Natural killer cell (primary cell): ENCODE results near the gene GAP43. TPM values are rescaled to one million over a fixed set of nuclear protein-coding genes. Genes with fewer than 3 reads are reported as not detected.

Experiments
- ATAC-seq, 3 donors: fragments of 150-1000 bp in 2 of 3; fragments of 200-7000 bp in 1 of 3; cut with Tn5 transposase; 1 replicate in 1 of 3; 2 replicates in 2 of 3; pipeline ENCODE4 v1.10.0; 2021; ENCODE audit warnings: mild to moderate bottlenecking in 2 of 3, moderate library complexity in 2 of 3
- DNase-seq, 2 donors: peaks; one replicate each; pipeline versions ENCODE4 v3.0.0 to v3.0.0-alpha.2; 2013 to 2021; ENCODE audit warnings: mixed read lengths in 1 of 2
- H3K27ac ChIP-seq: one replicate; pipeline ENCODE4 v1.5.1; 2013; ENCODE audit warnings: mild to moderate bottlenecking, low read length
- H3K27me3 ChIP-seq: one replicate; pipeline ENCODE4 v1.6.1; 2013; ENCODE audit warnings: low read length; ENCODE audit not compliant: control insufficient read depth, insufficient read depth
- H3K36me3 ChIP-seq: one replicate; pipeline ENCODE4 v1.6.1; 2013; ENCODE audit warnings: low read length; ENCODE audit not compliant: control insufficient read depth, insufficient read depth
- H3K4me1 ChIP-seq: one replicate; pipeline ENCODE4 v1.6.1; 2013; ENCODE audit warnings: low read length; ENCODE audit not compliant: control insufficient read depth, insufficient read depth
- H3K4me3 ChIP-seq: one replicate; pipeline ENCODE4 v1.5.1; 2013; ENCODE audit warnings: low read length
- H3K9me3 ChIP-seq: one replicate; pipeline ENCODE4 v1.6.1; 2013; ENCODE audit warnings: low read length; ENCODE audit not compliant: control insufficient read depth, insufficient read depth
- H3K27ac Mint-ChIP-seq, 2 donors: one replicate each; pipeline ENCODE4 v1.8.0; 2022; ENCODE audit warnings: mild to moderate bottlenecking in 2 of 2, mixed read lengths in 2 of 2, moderate library complexity in 1 of 2
- H3K27me3 Mint-ChIP-seq, 2 donors: one replicate each; pipeline ENCODE4 v1.8.0; 2022; ENCODE audit warnings: low read depth in 2 of 2, mixed read lengths in 2 of 2
- H3K36me3 Mint-ChIP-seq: one replicate; pipeline ENCODE4 v1.8.0; 2022; ENCODE audit warnings: mixed read lengths
- H3K4me1 Mint-ChIP-seq, 2 donors: one replicate each; pipeline ENCODE4 v1.8.0; 2022; ENCODE audit warnings: mixed read lengths in 2 of 2
- H3K4me3 Mint-ChIP-seq: one replicate; pipeline ENCODE4 v1.8.0; 2022; ENCODE audit warnings: mild to moderate bottlenecking, moderate library complexity, mixed read lengths
- H3K9me3 Mint-ChIP-seq, 2 donors: one replicate each; pipeline ENCODE4 v1.8.0; 2022; ENCODE audit warnings: mixed read lengths in 2 of 2
- WGBS: methylation state at CpG from one replicate; pipeline ENCODE4 v1.1.7; 2013; ENCODE audit warnings: missing lambda C conversion rate; ENCODE audit not compliant: insufficient coverage; 5-methylcytosine and 5-hydroxymethylcytosine counted together
- intact Hi-C: fragments of 100-400 bp; cut with micrococcal nuclease; formaldehyde crosslinking; loops from one replicate; pipeline ENCODE4 v1.14.2; 2022
- total RNA-seq, 4 donors: library from RNA; stranded (reverse); fragments of 120-200 nt in 1 of 4; gene quantifications; one replicate each; pipeline versions ENCODE4 v1.2.3 to v1.2.4, GENCODE V29; 2013 to 2022
- TF ChIP-seq, protein P1 (sequence below): fragments of 200-600 bp; IDR thresholded peaks from one replicate; pipeline ENCODE4 v1.8.0; 2022; ENCODE audit warnings: antibody characterized with exemption

GAP43 gene
- total RNA-seq, 3 donors from 2014 or later (not counting 1 experiment from before 2014, with no cell fraction given): 0.14 TPM; not detected in 2

GRCh38 chr3:115671761-115672455 lies 48.6 kb downstream of the GAP43 start:
- ATAC-seq: no peak
- Mint-ChIP-seq H3K9me3 (no peaks in the 10 kb centered on the region), H3K4me3 (no peak overlapping the region), H3K27me3 (peaks cover 18 to 38% of the 10 kb centered on the region in 2 donors), H3K4me1 (peaks cover 0 to 4% of the 10 kb centered on the region in 2 donors), H3K27ac (no peak overlapping the region), H3K36me3 (no peaks in the 10 kb centered on the region)
- no peak overlapping the region for H3K27ac ChIP-seq
- no peaks in the 10 kb centered on the region for H3K9me3 ChIP-seq
- H3K4me3 ChIP-seq: no peak overlapping the region
- H3K4me1 ChIP-seq: no peaks in the 10 kb centered on the region
- peak in 1 of 2 donors; percentile 5 for DNase-seq
- H3K27me3 ChIP-seq: no peaks in the 10 kb centered on the region
- TF ChIP-seq, protein P1, sequence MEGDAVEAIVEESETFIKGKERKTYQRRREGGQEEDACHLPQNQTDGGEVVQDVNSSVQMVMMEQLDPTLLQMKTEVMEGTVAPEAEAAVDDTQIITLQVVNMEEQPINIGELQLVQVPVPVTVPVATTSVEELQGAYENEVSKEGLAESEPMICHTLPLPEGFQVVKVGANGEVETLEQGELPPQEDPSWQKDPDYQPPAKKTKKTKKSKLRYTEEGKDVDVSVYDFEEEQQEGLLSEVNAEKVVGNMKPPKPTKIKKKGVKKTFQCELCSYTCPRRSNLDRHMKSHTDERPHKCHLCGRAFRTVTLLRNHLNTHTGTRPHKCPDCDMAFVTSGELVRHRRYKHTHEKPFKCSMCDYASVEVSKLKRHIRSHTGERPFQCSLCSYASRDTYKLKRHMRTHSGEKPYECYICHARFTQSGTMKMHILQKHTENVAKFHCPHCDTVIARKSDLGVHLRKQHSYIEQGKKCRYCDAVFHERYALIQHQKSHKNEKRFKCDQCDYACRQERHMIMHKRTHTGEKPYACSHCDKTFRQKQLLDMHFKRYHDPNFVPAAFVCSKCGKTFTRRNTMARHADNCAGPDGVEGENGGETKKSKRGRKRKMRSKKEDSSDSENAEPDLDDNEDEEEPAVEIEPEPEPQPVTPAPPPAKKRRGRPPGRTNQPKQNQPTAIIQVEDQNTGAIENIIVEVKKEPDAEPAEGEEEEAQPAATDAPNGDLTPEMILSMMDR: no peak
- no peaks in the 10 kb centered on the region for H3K36me3 ChIP-seq
- 68% methylated on average over 4 of the region's 5 CpGs for WGBS
- intact Hi-C loops: no loop called here

DNA sequence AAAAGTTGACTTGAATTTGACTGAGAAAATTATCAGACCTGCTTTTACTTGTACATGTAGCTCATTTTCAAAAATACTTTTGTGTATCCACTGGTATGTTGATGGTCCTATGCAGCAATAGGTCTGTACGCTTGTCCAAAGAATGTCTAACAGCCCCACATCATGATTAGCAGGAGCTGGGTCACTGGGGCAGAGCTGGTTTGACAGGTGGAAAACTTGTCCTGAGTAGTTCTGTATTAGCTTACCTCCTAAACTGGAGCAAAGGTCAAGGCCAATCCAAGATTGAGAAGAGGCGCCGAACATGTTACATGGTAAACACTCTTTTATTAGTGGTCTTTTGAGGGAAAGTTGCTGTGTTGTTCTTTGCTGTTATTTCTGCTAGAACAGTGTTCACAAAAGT lies 50.6 kb downstream of the GAP43 start:
- peaks cover 1% of the 10 kb centered on the region for H3K27me3 ChIP-seq
- TF ChIP-seq, protein P1: no peak
- Mint-ChIP-seq H3K4me3 (no peak overlapping the region), H3K9me3 (no peaks in the 10 kb centered on the region), H3K4me1 (no peaks in the 10 kb centered on the region), H3K36me3 (no peaks in the 10 kb centered on the region), H3K27ac (no peak overlapping the region), H3K27me3 (peaks cover 21 to 52% of the 10 kb centered on the region in 2 donors)
- no peak overlapping the region for H3K4me3 ChIP-seq
- 98% methylated on average over 3 of the region's 3 CpGs for WGBS
- no peaks in the 10 kb centered on the region for H3K4me1 ChIP-seq
- DNase-seq (no peak), ATAC-seq (no peak)
- intact Hi-C loops: no loop called here
- no peaks in the 10 kb centered on the region for H3K36me3 ChIP-seq
- no peak overlapping the region for H3K27ac ChIP-seq
- no peaks in the 10 kb centered on the region for H3K9me3 ChIP-seq

DNA sequence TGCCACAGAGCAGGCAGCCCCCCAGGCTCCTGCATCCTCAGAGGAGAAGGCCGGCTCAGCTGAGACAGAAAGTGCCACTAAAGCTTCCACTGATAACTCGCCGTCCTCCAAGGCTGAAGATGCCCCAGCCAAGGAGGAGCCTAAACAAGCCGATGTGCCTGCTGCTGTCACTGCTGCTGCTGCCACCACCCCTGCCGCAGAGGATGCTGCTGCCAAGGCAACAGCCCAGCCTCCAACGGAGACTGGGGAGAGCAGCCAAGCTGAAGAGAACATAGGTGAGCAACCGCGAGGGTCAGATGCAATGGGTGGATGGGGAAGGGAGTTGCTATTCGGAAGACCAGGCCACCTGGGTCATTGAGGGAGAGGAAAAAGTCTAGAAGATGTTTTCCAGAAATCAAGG lies 53.0 kb downstream of the GAP43 start:
- Mint-ChIP-seq H3K4me1 (no peaks in the 10 kb centered on the region), H3K27me3 (peaks cover 34 to 67% of the 10 kb centered on the region in 2 donors), H3K36me3 (no peaks in the 10 kb centered on the region), H3K27ac (no peak overlapping the region), H3K9me3 (no peaks in the 10 kb centered on the region), H3K4me3 (no peak overlapping the region)
- H3K4me3 ChIP-seq: no peak overlapping the region
- peaks cover 5% of the 10 kb centered on the region for H3K27me3 ChIP-seq
- intact Hi-C loops: no loop called here
- H3K4me1 ChIP-seq: no peaks in the 10 kb centered on the region
- no peak overlapping the region for H3K27ac ChIP-seq
- DNase-seq (no peak), ATAC-seq (no peak)
- no peaks in the 10 kb centered on the region for H3K36me3 ChIP-seq
- 90% methylated on average over 9 of the region's 9 CpGs for WGBS
- H3K9me3 ChIP-seq: no peaks in the 10 kb centered on the region
- TF ChIP-seq, protein P1: no peak
